HG03097 (cell line): ENCODE data around the gene XCR1.
"Not testable (repeated sequence)": the region's sequence is repeated elsewhere in the genome, so short reads cannot be mapped to it uniquely, and the experiment has no call there.

ENCODE experiments used
- ATAC-seq: cut with Tn5 transposase; IDR thresholded peaks from one replicate; pipeline ENCODE4 v1.9.1; 2021; ENCODE audit not compliant: unreplicated experiment, low FRiP score

Gene XCR1, protein sequence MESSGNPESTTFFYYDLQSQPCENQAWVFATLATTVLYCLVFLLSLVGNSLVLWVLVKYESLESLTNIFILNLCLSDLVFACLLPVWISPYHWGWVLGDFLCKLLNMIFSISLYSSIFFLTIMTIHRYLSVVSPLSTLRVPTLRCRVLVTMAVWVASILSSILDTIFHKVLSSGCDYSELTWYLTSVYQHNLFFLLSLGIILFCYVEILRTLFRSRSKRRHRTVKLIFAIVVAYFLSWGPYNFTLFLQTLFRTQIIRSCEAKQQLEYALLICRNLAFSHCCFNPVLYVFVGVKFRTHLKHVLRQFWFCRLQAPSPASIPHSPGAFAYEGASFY

DNA sequence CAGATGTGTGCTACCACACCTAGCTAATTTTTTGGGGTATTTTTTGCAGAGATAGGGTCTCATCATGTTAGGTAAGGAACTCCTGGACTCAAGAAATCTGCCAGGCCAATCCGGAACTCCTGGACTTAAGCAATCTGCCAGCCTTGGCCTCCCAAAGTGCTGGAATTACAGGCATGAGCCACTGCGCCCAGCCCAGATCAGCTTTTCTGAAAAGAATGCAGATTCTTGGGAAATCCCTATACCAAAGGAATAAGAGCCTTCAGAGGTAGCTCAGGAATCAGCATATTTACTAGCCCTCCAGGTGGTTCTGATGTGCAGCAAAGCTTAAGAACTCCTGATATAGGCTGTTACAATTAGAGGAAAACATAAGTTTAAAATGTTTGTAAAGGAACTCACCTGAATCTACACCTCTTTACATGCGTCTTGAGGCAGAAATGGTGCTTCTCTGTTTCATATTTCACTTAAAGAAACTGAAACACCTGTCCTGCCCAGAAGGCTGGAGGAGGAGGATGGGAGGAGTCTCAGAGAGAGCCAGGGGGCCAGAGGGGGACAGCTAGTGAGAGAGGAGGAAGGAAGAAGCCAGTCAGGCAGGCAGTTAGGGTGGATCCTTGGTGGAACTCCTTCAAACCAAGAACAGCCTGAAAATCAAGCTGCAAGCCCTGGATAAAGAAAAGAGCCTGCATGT lies at the start of gene XCR1:
Gene XCR1 (minus strand): TSS at position 463 of the 685 bp plus-strand sequence. CDS start 5,536 bp downstream, outside the sequence.
- no peak for ATAC-seq

DNA sequence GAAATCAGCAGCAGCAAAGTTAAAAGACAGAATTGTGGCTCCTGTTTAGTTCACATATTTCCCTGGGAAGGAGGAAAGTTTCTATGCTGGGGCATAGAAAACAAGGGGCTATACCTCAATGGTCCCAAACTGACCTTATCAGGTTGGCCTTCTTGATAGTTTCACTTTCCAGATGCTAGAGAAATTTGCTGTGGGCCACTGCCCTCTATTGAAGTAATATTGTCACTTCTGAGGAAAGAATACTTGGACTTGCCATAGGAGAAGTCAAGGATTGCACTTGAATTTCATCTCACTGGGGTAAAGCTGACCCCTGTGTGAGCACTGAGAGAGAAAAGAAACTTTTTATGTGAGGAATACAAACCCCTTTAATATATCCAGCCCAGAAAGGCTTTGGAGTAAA lies 49.3 kb upstream of the XCR1 start:
- ATAC-seq: no peak

DNA sequence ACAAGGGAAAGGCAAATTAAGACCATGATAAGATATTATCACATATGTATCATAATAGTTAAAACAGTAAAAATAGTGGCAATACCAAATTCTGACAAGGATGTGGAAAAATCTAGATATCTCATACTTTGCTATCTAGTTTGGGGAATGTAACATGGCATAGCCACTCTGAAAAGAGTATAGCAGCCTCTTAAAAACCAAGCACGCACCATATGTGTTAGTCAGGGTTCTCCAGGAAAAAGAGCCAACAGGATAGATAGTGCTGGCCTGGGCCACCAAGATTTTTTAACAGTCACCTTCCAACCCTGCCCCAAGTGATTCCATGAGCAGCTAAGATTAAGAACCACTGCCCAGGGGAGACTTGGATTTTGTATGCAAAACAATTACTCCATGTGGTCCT lies 48.5 kb upstream of the XCR1 start:
- no peak for ATAC-seq

DNA sequence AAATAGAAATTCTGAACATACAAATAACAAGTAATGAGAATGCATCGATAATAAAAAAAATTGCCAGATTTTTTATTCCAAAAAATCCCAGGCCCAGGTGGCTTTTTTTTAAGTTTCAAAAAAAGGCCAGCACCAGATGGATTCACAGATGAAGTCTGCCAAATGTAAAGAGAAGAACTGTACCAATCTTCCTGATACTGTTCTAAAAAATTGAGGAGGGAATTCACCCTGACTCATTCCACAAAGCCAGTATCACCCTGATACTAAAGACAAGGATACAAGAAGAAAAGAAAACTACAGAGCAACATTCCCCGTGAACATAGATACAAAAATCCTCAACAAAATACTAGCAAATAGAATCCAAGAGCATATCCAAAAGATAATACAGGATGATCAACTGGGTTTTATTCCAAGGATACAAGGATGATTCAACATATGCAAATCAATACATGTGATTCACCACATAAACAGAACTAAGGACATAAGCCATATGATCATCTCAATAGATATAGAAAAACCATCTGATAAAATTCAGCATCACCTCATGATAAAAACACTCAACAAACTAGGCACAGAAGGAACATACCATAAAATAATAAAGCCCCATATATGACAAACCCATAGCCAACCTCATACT lies 44.1 kb upstream of the XCR1 start:
- ATAC-seq: no peak

DNA sequence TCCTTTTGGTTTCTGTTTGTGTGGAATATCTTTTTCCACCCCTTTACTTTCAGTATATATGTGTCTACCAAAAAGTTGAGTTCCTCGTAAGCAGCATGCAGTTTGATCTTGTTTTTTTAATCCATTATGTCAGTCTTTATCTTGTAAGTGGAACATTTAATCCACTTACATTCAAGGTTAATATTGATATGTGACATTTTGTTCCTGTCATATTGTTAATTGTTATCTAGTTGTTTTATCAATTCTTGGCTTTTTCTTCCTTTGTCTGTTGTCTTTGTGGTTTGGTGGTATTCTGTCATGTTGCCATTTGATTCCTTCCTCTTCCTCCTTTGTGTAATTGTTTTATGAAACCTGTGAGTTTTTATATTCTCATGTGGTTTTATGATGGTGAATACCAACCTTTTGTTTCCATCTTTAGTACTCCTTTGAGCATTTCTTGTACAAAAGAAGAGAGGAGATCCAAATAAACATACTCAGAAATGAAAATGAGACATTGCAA lies 43.4 kb upstream of the XCR1 start:
- no peak for ATAC-seq

DNA sequence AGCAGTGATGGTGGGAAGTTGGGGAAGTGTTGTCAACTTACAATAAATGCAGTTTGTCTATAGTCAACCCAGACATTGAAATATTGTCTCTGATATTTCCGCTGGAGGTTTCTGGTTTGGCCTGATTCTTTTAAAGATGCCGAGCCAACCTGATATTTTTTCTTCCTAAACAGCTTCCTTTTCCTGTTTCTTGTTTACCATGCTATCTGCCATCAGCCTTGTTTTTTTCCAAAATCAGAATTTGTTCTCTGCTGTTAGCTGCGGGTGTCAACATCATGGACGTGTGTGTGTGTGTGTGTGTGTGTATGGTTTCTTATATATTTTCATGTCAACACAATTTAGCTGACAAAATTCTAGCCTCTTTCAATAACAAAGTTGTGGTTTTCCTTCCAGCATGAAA lies 41.2 kb upstream of the XCR1 start:
- no peak for ATAC-seq

DNA sequence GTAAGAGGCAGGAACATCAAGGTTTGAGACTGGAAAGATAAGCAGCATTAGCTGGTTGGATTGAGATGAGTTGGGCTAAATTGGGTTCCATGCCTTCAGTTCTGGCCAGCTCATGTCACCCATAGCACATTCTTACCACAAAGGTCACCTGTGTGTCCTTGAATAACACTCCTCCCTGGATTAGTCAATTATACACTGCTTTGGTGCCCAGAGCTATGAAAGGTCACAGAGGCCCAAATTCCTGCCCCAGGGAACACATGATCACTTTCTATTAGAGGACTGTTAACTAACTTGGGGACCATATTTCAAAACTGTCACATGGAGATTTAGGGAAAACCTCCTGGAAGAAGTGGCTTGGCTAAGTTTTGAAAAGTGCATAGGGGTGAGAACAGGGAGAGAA lies 40.1 kb upstream of the XCR1 start:
- ATAC-seq: no peak

DNA sequence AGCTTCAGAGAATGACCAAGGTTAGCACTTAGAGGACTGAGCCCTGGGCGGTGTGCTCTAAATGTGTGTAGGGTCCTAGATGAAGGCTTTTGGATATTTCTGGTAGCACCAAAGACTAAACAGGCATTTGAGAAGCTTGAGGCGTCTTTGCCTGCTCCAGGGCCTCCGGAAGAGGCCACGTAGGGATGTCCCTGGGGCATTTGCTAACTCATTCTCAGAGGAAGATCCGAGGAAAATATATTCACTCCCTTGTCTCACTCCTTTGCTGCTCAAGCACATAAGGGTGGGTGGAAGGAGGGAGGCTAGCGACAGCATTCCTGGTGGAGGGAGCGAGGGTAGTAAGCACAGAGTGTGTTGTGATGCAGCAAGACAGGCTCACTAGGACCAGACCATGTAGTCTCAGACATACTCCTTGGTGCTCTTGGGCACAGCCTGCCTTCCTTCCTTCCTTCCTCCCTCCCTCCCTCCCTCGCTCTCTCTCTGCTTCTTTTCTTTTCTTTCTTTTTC lies 38.5 kb upstream of the XCR1 start:
- no peak for ATAC-seq

DNA sequence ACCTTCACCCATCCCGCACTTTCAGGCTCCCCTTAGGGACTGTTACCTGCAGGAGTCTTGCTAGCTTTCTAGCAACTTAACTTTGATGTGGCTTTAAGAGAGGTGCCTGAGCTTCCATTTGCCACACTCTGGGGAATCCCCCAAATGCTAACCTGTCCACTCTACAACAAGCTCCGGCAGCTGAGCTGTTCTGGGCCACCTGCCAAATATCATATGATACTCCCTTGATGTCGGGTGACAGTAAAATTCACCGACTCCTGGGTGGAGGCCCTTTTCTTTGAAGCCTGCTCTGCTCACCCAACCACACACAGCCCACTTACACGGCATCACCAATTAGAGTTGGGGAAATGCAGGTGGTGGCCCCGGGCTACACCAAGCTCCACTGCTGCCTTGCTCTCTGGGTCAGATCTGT lies 38.0 kb upstream of the XCR1 start:
- no peak for ATAC-seq

DNA sequence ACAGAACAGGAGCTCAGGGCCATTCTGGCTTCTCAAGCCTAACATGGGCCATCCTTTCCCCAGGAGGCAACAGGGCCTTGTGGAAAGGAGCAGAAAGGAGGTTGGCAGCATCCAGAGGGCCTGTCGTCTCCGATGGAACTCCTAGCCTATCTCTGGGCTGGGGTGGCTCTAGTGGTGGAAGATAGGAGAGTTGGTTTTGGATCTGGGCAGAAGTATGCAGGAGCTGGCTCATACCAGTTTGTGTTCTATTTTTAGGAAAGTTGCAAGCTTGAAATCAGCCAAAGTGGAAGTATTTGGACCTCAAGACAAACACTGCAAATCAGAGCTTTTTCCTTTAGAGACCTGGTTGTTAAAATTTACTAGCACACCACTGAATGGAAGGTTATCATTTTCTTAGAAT lies 35.4 kb upstream of the XCR1 start:
- ATAC-seq: no peak

DNA sequence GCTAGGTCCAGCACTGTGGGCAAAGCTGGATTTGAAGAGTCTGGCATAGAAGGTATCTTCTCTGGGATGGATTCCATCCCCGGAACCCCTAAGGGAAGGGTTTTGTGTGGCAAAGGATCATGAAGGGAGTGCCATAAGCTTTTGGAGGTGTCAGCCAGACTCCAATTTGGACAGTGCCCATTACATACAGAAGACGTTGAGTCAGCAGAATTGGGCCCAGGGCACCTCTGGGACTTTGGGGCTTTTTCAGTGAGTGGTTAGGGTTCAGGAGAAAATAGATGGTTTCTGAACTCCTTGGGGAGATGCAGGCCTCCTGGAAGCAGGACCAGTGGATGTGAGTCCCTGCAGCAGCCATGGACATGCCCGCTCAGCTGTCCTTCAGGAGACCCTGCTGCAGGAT lies 34.6 kb upstream of the XCR1 start:
- ATAC-seq: no peak

DNA sequence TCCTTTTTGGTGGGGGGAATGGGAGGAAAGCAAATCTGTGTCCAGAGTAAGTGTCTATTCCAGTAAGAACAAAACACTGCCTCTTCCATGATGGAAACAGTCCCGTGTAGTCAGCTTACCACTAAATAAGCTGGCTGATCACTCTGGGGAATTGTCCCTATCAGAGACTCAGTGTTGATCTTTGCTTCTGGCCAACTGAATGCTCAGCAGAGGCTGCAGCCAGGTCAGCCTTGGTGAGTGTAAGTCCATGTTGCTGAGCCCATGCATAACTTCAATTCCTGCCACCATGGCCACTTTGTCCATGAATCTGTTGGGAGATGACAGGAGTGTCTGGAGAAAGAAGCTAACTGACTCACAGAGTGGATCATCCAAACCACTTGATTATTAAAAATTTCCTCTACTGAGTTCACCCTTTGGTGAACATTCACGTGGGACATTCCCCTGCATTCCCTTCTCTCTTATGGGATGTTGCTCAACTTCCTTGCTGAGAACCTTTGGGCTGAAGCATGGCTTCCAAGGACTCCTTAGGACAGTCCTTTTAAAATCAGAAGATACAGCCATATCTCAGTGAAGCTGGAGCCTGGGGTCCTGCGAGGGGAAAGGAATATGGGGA lies 33.9 kb upstream of the XCR1 start:
- no peak for ATAC-seq

DNA sequence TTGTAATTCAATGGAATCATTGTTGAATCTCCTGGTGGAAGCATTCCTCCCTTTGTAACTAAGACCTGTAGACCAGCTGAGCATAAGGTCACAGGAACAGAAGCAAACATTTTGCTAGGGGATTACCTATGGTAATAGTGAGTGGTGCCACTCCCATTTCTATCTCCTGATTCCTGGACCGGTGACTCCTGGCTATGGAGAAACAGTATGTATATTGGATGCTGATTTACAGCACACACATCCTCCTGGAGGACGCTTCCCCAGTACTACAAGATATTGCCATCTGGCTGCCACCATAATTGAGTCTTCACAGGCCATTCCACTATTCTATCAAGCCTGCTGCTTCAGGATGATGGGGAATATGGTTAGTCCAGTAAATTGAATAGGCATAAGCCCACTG lies 33.3 kb upstream of the XCR1 start:
- no peak for ATAC-seq

DNA sequence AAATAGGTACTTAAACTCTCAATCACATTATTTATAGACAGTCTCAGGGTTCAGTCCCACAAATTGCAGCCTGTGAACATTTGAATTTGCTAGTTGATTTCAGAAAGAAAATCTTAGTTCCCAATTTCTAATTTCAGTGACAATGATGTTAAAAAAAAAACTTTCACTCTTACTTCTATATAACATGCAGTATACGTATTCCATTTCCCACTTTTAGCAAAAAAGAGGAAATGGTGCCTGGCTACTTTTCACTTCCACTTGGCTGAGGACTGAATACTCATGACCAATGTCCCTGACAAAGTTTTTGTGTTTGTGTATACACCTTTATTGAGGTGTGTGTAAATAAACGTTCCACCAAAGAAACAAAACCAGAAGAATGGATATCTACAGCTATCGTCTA lies 32.1 kb upstream of the XCR1 start:
- ATAC-seq: no peak

DNA sequence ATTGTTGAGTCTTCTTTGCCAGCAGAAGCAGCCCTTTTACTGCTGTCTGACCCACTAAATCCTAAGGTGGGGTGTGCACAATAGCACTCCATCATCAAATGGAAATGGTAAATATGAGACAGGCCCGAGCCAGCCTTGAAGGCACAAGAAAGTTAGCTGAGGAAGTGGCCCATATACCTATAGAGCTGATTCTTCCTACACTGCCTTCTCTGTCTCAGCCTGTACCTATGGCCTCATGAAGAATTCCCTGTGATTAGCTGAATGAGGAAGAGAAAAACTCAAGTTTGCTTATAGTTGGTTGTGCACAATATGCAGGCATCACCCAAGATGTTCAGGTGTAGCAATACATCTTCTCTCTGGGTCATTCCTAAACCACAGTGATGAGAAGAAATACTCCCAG lies 31.7 kb upstream of the XCR1 start:
- ATAC-seq: no peak

DNA sequence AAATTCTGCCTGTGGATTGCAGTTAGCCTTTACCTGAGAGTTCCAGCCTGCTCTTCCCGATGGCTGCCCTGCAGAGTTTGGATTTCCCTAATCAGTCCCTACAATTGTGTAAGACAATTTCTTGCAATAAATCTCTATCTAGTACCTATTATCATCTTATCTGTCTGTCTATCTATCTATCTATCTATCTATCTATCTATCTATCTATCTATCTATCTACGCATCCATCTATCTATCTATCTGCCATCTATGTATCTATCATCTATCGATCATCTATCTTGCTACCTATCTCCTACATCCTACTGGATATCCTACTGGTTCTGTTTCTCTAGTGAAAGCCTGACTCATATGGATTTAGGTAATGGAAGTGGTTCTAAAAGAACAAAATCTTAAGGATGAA lies 30.4 kb upstream of the XCR1 start:
- no peak for ATAC-seq

DNA sequence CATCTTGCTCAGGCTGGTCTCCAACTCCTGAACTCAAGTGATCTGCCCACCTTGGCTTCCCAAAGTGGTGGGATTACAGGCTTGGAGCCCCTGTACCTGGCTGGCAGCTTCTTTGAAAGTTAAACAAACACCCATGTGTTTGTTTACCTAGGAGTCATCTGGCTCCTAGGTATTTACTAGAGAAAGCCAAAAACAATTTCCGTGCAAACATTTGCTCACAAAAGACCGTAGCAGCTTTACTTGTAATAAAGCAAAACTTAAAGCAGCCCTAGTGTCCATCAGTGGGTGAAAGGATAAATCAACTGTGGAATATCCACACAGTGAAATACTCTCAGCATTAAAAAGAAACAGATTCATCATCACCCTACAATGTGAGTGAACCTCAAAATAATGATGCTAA lies 29.4 kb upstream of the XCR1 start:
- ATAC-seq: no peak

DNA sequence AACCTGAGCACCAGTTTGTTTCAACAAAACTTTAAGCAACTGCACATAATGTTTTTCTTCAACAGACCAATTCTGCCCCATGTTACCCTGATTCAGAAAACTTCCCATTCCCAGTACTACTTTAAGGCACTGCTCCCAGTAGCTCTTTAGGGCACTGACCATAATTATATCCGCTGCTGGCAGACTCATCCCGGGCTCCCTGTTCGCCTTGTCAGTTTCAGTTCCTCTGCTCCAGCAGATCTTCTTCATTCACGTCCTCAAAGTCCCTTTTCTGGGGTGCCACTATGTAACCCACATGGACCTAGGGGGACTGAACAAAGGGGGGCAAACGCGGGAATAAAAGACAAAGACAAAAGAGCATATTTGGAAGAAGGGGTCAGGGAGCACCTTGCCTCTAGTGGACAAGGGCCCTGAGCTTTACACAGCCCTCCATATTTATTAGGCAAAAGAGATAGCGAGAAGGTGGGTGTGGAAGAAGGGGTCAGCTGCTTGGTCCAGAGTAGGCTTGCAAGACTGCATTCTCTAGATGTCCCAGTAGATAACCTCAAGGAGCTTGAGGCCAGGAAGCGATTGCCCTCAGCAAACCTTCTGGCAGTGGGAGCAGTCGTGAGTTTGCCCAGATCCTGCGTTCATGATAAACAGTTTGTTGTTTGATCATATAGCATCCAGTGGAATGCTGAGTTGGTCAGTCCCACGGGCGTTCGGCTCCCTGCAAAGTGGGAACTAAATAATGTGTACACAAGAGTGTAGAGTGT lies 26.7 kb upstream of the XCR1 start:
- ATAC-seq: not testable (repeated sequence)

DNA sequence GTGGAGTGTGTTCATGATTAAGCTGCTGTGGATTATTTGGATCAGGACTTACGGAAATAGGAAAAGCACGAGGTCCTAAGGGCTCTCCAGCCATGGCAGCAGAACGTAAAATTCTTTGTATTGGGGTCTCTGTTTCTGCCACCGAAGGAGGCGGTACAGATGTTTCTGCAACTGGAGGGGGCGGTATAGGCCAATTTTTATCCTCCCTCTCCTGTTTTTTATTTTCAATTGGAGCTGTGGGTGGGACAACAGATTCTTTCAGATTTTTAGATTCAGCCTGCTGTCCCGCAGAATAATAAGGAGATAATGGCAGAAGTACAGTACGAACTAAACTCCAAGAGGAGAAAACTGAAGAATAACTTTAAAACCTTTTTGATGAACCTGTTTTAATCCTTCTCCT lies 26.0 kb upstream of the XCR1 start:
- ATAC-seq: not testable (repeated sequence)

DNA sequence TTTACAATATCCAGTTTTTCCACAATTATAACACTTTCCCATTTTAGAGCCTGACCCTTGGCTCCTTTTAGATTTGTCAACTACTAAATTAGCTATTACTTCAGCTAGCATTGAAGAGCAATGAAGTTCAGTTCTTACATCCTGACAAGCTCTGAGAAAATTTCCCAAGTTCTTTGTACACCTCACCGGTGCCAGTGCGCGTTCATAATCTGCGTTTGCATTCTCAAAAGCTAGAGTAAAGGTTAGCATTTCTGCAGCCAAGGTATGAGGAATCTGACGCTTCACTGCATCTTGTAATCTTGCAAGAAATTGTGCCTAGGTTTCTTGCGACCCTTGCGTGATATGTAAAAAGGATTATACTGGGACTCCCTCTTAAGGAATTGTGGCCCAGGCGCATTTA lies 25.2 kb upstream of the XCR1 start:
- no peak for ATAC-seq
